CD14-positive monocyte (primary cell): ENCODE data around the gene ARMC9. TPM values are rescaled to one million over a fixed set of nuclear protein-coding genes. Genes with fewer than 3 reads are reported as not detected.

Experiments used
- DNase-seq, 3 donors: peaks; one replicate each; pipeline ENCODE4 v3.0.0-alpha.2; 2011 to 2022
- H2AFZ ChIP-seq: 2 replicates; pipeline ENCODE4 v1.6.0; 2012; ENCODE audit warnings: mild to moderate bottlenecking, low read depth, low read length, inconsistent platforms; ENCODE audit not compliant: insufficient read depth, poor library complexity, severe bottlenecking
- H3K27ac ChIP-seq, 2 donors: 1 replicate in 1 of 2; 2 replicates in 1 of 2; pipeline ENCODE4 v1.5.1; 2012 to 2013; ENCODE audit warnings: low read length in 2 of 2, control low read depth in 1 of 2, inconsistent platforms in 1 of 2, low read depth in 1 of 2, mild to moderate bottlenecking in 1 of 2
- H3K27me3 ChIP-seq, 2 donors: one replicate each; pipeline versions ENCODE4 v1.6.0 to v1.6.1; 2011 to 2013; ENCODE audit warnings: low read length in 2 of 2; ENCODE audit not compliant: control insufficient read depth in 2 of 2, insufficient read depth in 2 of 2
- H3K36me3 ChIP-seq, 2 donors: replicated peaks in 1 of 2; 1 replicate in 1 of 2; 2 replicates in 1 of 2; pipeline versions ENCODE4 v1.5.1 to v1.6.1; 2012 to 2013; ENCODE audit warnings: low read length in 2 of 2, control low read depth in 1 of 2, inconsistent platforms in 1 of 2, mild to moderate bottlenecking in 1 of 2; ENCODE audit not compliant: insufficient read depth in 2 of 2, control insufficient read depth in 1 of 2
- H3K4me1 ChIP-seq, 2 donors: 1 replicate in 1 of 2; 2 replicates in 1 of 2; pipeline versions ENCODE4 v1.5.1 to v1.6.1; 2012 to 2013; ENCODE audit warnings: low read length in 2 of 2, control low read depth in 1 of 2, inconsistent platforms in 1 of 2, mild to moderate bottlenecking in 1 of 2, moderate library complexity in 1 of 2; ENCODE audit not compliant: insufficient read depth in 2 of 2, control insufficient read depth in 1 of 2
- H3K4me2 ChIP-seq: replicated peaks from 2 replicates; pipeline ENCODE3; 2012; ENCODE audit warnings: low read length, moderate library complexity, mild to moderate bottlenecking; ENCODE audit not compliant: poor library complexity, severe bottlenecking; ENCODE audit errors: extremely low read depth
- H3K4me3 ChIP-seq, 3 experiments: fragments of 200-600 bp in 1 of 3; sonication (generic) in 1 of 3; replicated peaks in 1 of 3; 1 replicate in 2 of 3; 2 replicates in 1 of 3; pipeline ENCODE4 v1.5.1; 2011 to 2013; ENCODE audit warnings: low read length in 3 of 3, mild to moderate bottlenecking in 3 of 3, control low read depth in 2 of 3, low read depth in 2 of 3, inconsistent platforms in 1 of 3, moderate library complexity in 1 of 3
- H3K79me2 ChIP-seq: 2 replicates; pipeline ENCODE4 v1.6.0; 2012; ENCODE audit warnings: mild to moderate bottlenecking, control low read depth, inconsistent platforms, low read length, moderate library complexity; ENCODE audit not compliant: insufficient read depth
- H3K9ac ChIP-seq: 2 replicates; pipeline ENCODE4 v1.6.0; 2017; ENCODE audit warnings: low read length, mild to moderate bottlenecking; ENCODE audit not compliant: insufficient read depth, poor library complexity, severe bottlenecking
- H3K9me3 ChIP-seq, 2 donors: replicated peaks in 1 of 2; 1 replicate in 1 of 2; 2 replicates in 1 of 2; pipeline versions ENCODE4 v1.5.1 to v1.6.1; 2012 to 2013; ENCODE audit warnings: low read length in 2 of 2, control low read depth in 1 of 2; ENCODE audit not compliant: control insufficient read depth in 1 of 2, insufficient read depth in 1 of 2
- H4K20me1 ChIP-seq: 2 replicates; pipeline ENCODE4 v1.6.0; 2012; ENCODE audit warnings: mild to moderate bottlenecking, low read length, control low read depth, moderate library complexity; ENCODE audit not compliant: insufficient read depth
- H3K27ac Mint-ChIP-seq, 7 donors: one replicate each; pipeline ENCODE4 v1.8.0; 2020; ENCODE audit warnings: mild to moderate bottlenecking in 7 of 7, mixed read lengths in 7 of 7, moderate library complexity in 6 of 7, inconsistent platforms in 2 of 7
- H3K27me3 Mint-ChIP-seq, 3 donors: one replicate each; pipeline ENCODE4 v1.8.0; 2021 to 2022; ENCODE audit warnings: low read depth in 3 of 3, mild to moderate bottlenecking in 3 of 3, mixed read lengths in 3 of 3, moderate library complexity in 3 of 3, inconsistent platforms in 1 of 3
- H3K36me3 Mint-ChIP-seq, 2 donors: one replicate each; pipeline ENCODE4 v1.8.0; 2020; ENCODE audit warnings: mixed read lengths in 2 of 2, inconsistent platforms in 1 of 2, mild to moderate bottlenecking in 1 of 2
- H3K4me1 Mint-ChIP-seq: one replicate; pipeline ENCODE4 v1.8.0; 2020; ENCODE audit warnings: mild to moderate bottlenecking, mixed read lengths
- H3K4me3 Mint-ChIP-seq, 2 donors: one replicate each; pipeline ENCODE4 v1.8.0; 2020; ENCODE audit warnings: mild to moderate bottlenecking in 2 of 2, mixed read lengths in 2 of 2, moderate library complexity in 1 of 2
- H3K9me3 Mint-ChIP-seq, 7 donors: one replicate each; pipeline ENCODE4 v1.8.0; 2020 to 2022; ENCODE audit warnings: mixed read lengths in 7 of 7, mild to moderate bottlenecking in 6 of 7, moderate library complexity in 6 of 7, inconsistent platforms in 2 of 7
- WGBS: methylation state at CpG from one replicate; pipeline ENCODE4 v1.1.5; 2013; ENCODE audit warnings: missing lambda C conversion rate; ENCODE audit not compliant: insufficient coverage; 5-methylcytosine and 5-hydroxymethylcytosine counted together
- intact Hi-C, 2 donors: fragments of 100-400 bp; cut with micrococcal nuclease; formaldehyde crosslinking; loops; one replicate each; pipeline versions ENCODE4 v1.15.0 to v1.15.1; 2023
- polyA plus RNA-seq, 3 donors: library from polyadenylated mRNA; depleted of rRNA in 1 of 3; unstranded in 2 of 3; stranded (reverse) in 1 of 3; fragments of 300-500 nt in 2 of 3; fragments of >200 nt in 1 of 3; fragmentation: Illumina TruSeq in 2 of 3; gene quantifications; 1 replicate in 2 of 3; 2 replicates in 1 of 3; pipeline ENCODE4 v1.2.3, GENCODE V29; 2012 to 2021
- TF ChIP-seq, protein P1 (sequence below): fragments of 200-600 bp; IDR thresholded peaks from one replicate; pipeline ENCODE4 v1.8.0; 2022; ENCODE audit warnings: antibody characterized with exemption, mild to moderate bottlenecking

The ARMC9 gene
- polyA plus RNA-seq, 3 donors: 0.07 to 0.27 TPM; not detected in 1

DNA sequence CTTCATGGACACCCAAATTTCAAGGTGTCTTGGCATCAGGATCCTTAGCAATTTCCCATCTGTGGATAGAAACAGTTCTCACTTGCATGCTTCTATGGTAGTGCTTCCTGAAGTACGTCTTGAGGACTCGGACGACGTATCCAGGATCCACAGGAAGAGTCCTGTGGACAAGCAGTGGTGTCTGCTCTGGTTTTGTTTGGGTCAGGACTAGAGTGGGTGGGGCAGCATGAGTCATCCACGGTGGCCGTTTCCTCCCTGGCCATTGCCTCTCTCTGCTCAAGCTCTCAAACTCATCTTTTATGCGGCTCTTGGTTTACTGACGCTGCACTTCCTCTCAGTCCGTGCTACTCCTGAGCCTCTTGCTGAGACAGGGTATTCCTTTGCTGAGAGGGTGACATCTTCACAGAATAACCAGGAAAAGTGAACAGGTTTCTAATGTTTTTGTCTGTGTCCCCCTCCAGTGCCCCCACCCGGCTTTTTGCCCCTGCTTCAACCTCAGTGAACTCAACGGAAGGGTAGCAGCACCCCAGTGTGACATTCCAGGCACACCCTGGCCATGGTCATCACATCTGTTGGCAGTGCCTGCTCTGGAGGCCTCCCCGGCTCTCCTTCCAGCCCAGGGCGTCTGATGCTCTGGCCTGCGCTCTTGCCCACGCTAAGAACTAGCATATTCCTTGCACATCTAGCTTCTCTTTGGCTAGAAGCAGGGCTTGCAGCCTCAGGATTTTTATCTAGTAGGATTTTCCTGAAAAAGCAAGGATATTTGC, 62.2 kb downstream of the ARMC9 start:
- intact Hi-C loops: no loop called here
- peaks cover 12% of the 10 kb centered on the region for H3K4me1 Mint-ChIP-seq
- no peaks in the 10 kb centered on the region for H3K36me3 Mint-ChIP-seq
- Histone ChIP-seq H4K20me1 (no peaks in the 10 kb centered on the region), H3K9me3 (no peaks in the 10 kb centered on the region), H3K9ac (no peak overlapping the region), H3K4me3 (no peak overlapping the region), H3K4me2 (no peak overlapping the region), H3K79me2 (no peaks in the 10 kb centered on the region), H3K36me3 (no peaks in the 10 kb centered on the region), H3K27me3 (no peaks in the 10 kb centered on the region), H3K27ac (no peak overlapping the region), H3K4me1 (peaks cover 5 to 10% of the 10 kb centered on the region in 2 donors), H2AFZ (no peak overlapping the region)
- H3K4me3 Mint-ChIP-seq: no peak overlapping the region
- H3K9me3 Mint-ChIP-seq: peaks cover 0 to 5% (median 0%) of the 10 kb centered on the region in 7 donors
- H3K27ac Mint-ChIP-seq: peak overlapping the region in 1 of 7 donors; percentile 48
- WGBS: 88% methylated on average over 6 of the region's 15 CpGs
- TF ChIP-seq, protein P1, sequence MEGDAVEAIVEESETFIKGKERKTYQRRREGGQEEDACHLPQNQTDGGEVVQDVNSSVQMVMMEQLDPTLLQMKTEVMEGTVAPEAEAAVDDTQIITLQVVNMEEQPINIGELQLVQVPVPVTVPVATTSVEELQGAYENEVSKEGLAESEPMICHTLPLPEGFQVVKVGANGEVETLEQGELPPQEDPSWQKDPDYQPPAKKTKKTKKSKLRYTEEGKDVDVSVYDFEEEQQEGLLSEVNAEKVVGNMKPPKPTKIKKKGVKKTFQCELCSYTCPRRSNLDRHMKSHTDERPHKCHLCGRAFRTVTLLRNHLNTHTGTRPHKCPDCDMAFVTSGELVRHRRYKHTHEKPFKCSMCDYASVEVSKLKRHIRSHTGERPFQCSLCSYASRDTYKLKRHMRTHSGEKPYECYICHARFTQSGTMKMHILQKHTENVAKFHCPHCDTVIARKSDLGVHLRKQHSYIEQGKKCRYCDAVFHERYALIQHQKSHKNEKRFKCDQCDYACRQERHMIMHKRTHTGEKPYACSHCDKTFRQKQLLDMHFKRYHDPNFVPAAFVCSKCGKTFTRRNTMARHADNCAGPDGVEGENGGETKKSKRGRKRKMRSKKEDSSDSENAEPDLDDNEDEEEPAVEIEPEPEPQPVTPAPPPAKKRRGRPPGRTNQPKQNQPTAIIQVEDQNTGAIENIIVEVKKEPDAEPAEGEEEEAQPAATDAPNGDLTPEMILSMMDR: no peak
- H3K27me3 Mint-ChIP-seq: peaks cover 0 to 3% (median 2%) of the 10 kb centered on the region in 3 donors
- peak in 1 of 3 donors; percentile 21 for DNase-seq

DNA sequence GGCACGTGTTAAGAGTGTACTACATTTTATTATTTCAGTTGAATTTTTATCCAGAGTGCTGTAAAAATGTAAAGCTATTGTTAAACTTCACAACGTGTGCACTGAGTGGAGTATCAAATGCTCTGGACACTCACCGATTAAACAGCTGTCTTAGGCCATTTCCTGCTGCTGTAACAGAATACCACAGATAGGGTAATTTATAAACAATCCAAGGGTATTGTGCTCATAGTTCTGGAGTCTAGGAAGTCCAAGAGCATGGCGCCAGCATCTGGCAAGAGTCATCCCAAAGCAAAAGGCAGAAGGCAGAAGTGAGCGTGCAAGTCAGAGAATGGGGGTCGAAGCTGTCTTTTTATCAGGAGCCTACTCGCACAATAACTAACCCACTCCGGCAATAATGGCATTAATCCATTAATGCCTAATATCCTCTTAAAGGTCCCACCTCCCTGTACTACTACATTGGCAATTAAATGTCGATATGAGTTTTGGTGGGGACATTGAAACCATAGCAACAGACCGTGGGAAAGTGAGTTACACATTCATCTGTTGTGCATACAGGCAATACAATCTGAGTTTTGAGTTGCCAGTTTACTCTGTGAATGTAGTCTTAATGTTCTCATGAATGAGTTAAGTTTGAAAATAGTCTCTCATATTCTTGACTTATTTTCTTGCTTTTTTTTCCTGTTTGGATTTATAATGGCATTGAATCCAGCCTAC, 64.8 kb downstream of the ARMC9 start:
- Mint-ChIP-seq H3K4me3 (no peak overlapping the region), H3K27me3 (peaks cover 0 to 3% (median 2%) of the 10 kb centered on the region in 3 donors), H3K27ac (no peak overlapping the region), H3K9me3 (peaks cover 0 to 2% (median 0%) of the 10 kb centered on the region in 7 donors), H3K36me3 (no peaks in the 10 kb centered on the region), H3K4me1 (peaks cover 25% of the 10 kb centered on the region)
- H3K4me1 ChIP-seq: peaks cover 15 to 25% of the 10 kb centered on the region in 2 donors
- no peaks in the 10 kb centered on the region for H3K36me3 ChIP-seq
- H3K4me3 ChIP-seq: no peak overlapping the region
- H3K79me2 ChIP-seq: no peaks in the 10 kb centered on the region
- no peaks in the 10 kb centered on the region for H3K27me3 ChIP-seq
- intact Hi-C loops: no loop called here
- H3K9me3 ChIP-seq: no peaks in the 10 kb centered on the region
- no peak overlapping the region for H3K4me2 ChIP-seq
- H4K20me1 ChIP-seq: no peaks in the 10 kb centered on the region
- WGBS: 94% methylated on average over 4 of the region's 10 CpGs
- H3K9ac ChIP-seq: no peak overlapping the region
- no peak for DNase-seq
- H3K27ac ChIP-seq: no peak overlapping the region
- H2AFZ ChIP-seq: no peak overlapping the region
- TF ChIP-seq, protein P1: no peak
